ENCODE measurements around the gene ETHE1. TPM values are rescaled to one million over a fixed set of nuclear protein-coding genes. Genes with fewer than 3 reads are reported as not detected.
A peak's percentile ranks its signal among the peaks of the same experiment; 100 is the strongest.

Gene ETHE1
- total and polyA plus RNA-seq, 2 donors from 2014 or later = 61.3 to 81.8 TPM

- TF ChIP-seq CTCF (IDR thresholded peaks at IDR 0.05; ENCODE audit: borderline replicate concordance, extremely low read depth, insufficient read depth) = no peak
- H3K36me3 ChIP-seq (ENCODE audit: control insufficient read depth in 2 of 3, insufficient read depth in 3 of 3, low read length in 3 of 3) = peaks cover 0 to 6% (median 0%) of the 10 kb centered on the region in 3 donors
- no peaks in the 10 kb centered on the region for H3K9me3 ChIP-seq (ENCODE audit: control insufficient read depth in 2 of 3, insufficient read depth in 1 of 3, low read length in 3 of 3)
- H3K27me3 ChIP-seq (ENCODE audit: control insufficient read depth, insufficient read depth, low read length) = no peaks in the 10 kb centered on the region
- H3K9ac ChIP-seq (ENCODE audit: low read length in 3 of 3) = peak within 1 kb of the TSS; percentile 69 to 94 (median 74)
- peak; percentile 99 to 100 (median 99) for DNase-seq
- H3K4me1 ChIP-seq (ENCODE audit: control insufficient read depth in 2 of 3, insufficient read depth in 2 of 3, low read depth in 1 of 3, low read length in 3 of 3) = peaks cover 0 to 13% (median 5%) of the 10 kb centered on the region in 3 donors
- intact Hi-C loops (cut with DNase I) = no loop called here
- peak; percentile 99 for FAIRE-seq
- H3K4me3 ChIP-seq (ENCODE audit: low read length in 3 of 3) = peak within 1 kb of the TSS; percentile 76 to 98 (median 89)
- H3K27ac ChIP-seq (ENCODE audit: low read depth in 2 of 2, low read length in 2 of 2) = peak within 1 kb of the TSS; percentile 62 to 65
Observed at GRCh38 chr19:43575156-43575950, 48.4 kb upstream of the ETHE1 start, which contains the start of the genes PINLYP and XRCC1. Gene PINLYP (plus strand): TSS chr19:43575801. CDS start chr19:43577192, 1,391 bp downstream. Gene XRCC1 (minus strand): TSS chr19:43575527. CDS start chr19:43575458, 69 bp downstream.

- DNase-seq (peak in 2 of 5 donors; percentile 39 to 60), FAIRE-seq (no peak)
- Histone ChIP-seq H3K36me3 (ENCODE audit: control insufficient read depth in 2 of 3, insufficient read depth in 3 of 3, low read length in 3 of 3) (peaks cover 0 to 6% (median 0%) of the 10 kb centered on the region in 3 donors), H3K9ac (ENCODE audit: low read length in 3 of 3) (peak overlapping the region; percentile 69 to 94 (median 74)), H3K27me3 (ENCODE audit: control insufficient read depth, insufficient read depth, low read length) (no peaks in the 10 kb centered on the region), H3K4me3 (ENCODE audit: low read length in 3 of 3) (peak overlapping the region; percentile 76 to 98 (median 89)), H3K9me3 (ENCODE audit: control insufficient read depth in 2 of 3, insufficient read depth in 1 of 3, low read length in 3 of 3) (no peaks in the 10 kb centered on the region), H3K4me1 (ENCODE audit: control insufficient read depth in 2 of 3, insufficient read depth in 2 of 3, low read depth in 1 of 3, low read length in 3 of 3) (peaks cover 0 to 8% (median 5%) of the 10 kb centered on the region in 3 donors), H3K27ac (ENCODE audit: low read depth in 2 of 2, low read length in 2 of 2) (peak overlapping the region; percentile 62 to 65)
- TF ChIP-seq CTCF (IDR thresholded peaks at IDR 0.05; ENCODE audit: borderline replicate concordance, extremely low read depth, insufficient read depth) = no peak
- intact Hi-C loops (cut with DNase I) = no loop called here
Observed at GRCh38 chr19:43574424-43575155, 47.6 kb upstream of the ETHE1 start.

GRCh38 chr19:43572171-43572588 is 45.2 kb upstream of the ETHE1 start:
- intact Hi-C loops (cut with DNase I) = no loop called here
- FAIRE-seq = no peak

More at GRCh38 chr19:43572171-43572588, 45.2 kb upstream of the ETHE1 start:
- no peak for TF ChIP-seq CTCF (IDR thresholded peaks at IDR 0.05; ENCODE audit: borderline replicate concordance, extremely low read depth, insufficient read depth)
- no peak for DNase-seq
- Histone ChIP-seq H3K4me3 (ENCODE audit: low read length in 3 of 3) (no peak overlapping the region), H3K9me3 (ENCODE audit: control insufficient read depth in 2 of 3, insufficient read depth in 1 of 3, low read length in 3 of 3) (no peaks in the 10 kb centered on the region), H3K9ac (ENCODE audit: low read length in 3 of 3) (no peak overlapping the region), H3K4me1 (ENCODE audit: control insufficient read depth in 2 of 3, insufficient read depth in 2 of 3, low read depth in 1 of 3, low read length in 3 of 3) (peaks cover 0 to 8% (median 5%) of the 10 kb centered on the region in 3 donors), H3K27me3 (ENCODE audit: control insufficient read depth, insufficient read depth, low read length) (no peaks in the 10 kb centered on the region), H3K36me3 (ENCODE audit: control insufficient read depth in 2 of 3, insufficient read depth in 3 of 3, low read length in 3 of 3) (peaks cover 0 to 6% (median 0%) of the 10 kb centered on the region in 3 donors), H3K27ac (ENCODE audit: low read depth in 2 of 2, low read length in 2 of 2) (no peak overlapping the region)

Data from kidney (tissue), 14 donors.